Mesendoderm (in vitro differentiated cells): ENCODE data around the gene ASB2.

Source experiments
- DNase-seq: peaks from one replicate; pipeline ENCODE4 v3.0.0; 2013
- H2AK5ac ChIP-seq: 2 replicates; pipeline ENCODE4 v1.6.1; 2013; ENCODE audit warnings: low read length, inconsistent platforms
- H2BK120ac ChIP-seq: 2 replicates; pipeline ENCODE4 v1.6.1; 2013; ENCODE audit warnings: low read depth, mild to moderate bottlenecking, low read length, moderate library complexity, mixed read lengths
- H2BK15ac ChIP-seq: replicated peaks from 2 replicates; pipeline ENCODE4 v1.6.1; 2013; ENCODE audit warnings: low read depth, mild to moderate bottlenecking, moderate library complexity
- H2BK5ac ChIP-seq: 2 replicates; pipeline ENCODE4 v1.6.1; 2013; ENCODE audit warnings: low read length, inconsistent platforms
- H3K18ac ChIP-seq: 2 replicates; pipeline ENCODE4 v1.6.1; 2013; ENCODE audit warnings: mild to moderate bottlenecking, low read length, mixed read lengths
- H3K23ac ChIP-seq: one replicate; pipeline ENCODE4 v1.6.1; 2013; ENCODE audit warnings: low read length
- H3K27ac ChIP-seq: 2 replicates; pipeline ENCODE4 v1.5.1; 2013; ENCODE audit warnings: low read depth, mild to moderate bottlenecking, inconsistent platforms, low read length, moderate library complexity
- H3K27me3 ChIP-seq: 2 replicates; pipeline ENCODE4 v1.6.1; 2013; ENCODE audit warnings: low read length, control low read depth, mild to moderate bottlenecking, inconsistent platforms; ENCODE audit not compliant: insufficient read depth, poor library complexity
- H3K36me3 ChIP-seq: 2 replicates; pipeline ENCODE4 v1.6.1; 2013; ENCODE audit warnings: low read length, inconsistent platforms; ENCODE audit not compliant: control insufficient read depth, insufficient read depth
- H3K4ac ChIP-seq: one replicate; pipeline ENCODE4 v1.6.1; 2013; ENCODE audit warnings: low read depth, mild to moderate bottlenecking, low read length, moderate library complexity
- H3K4me1 ChIP-seq: 2 replicates; pipeline ENCODE4 v1.6.1; 2013; ENCODE audit warnings: low read depth, low read length, inconsistent platforms; ENCODE audit not compliant: control insufficient read depth
- H3K4me2 ChIP-seq: 2 replicates; pipeline ENCODE4 v1.6.1; 2013; ENCODE audit warnings: low read length
- H3K4me3 ChIP-seq: 2 replicates; pipeline ENCODE4 v1.5.1; 2013; ENCODE audit warnings: mild to moderate bottlenecking, low read length
- H3K56ac ChIP-seq: one replicate; pipeline ENCODE4 v1.6.1; 2013; ENCODE audit warnings: low read length
- H3K79me1 ChIP-seq: 2 replicates; pipeline ENCODE4 v1.6.1; 2013; ENCODE audit warnings: low read length, inconsistent platforms
- H3K79me2 ChIP-seq: 2 replicates; pipeline ENCODE4 v1.6.1; 2013; ENCODE audit warnings: mild to moderate bottlenecking, low read length; ENCODE audit not compliant: control insufficient read depth, insufficient read depth
- H3K9ac ChIP-seq: 2 replicates; pipeline ENCODE4 v1.6.1; 2013; ENCODE audit warnings: low read length, inconsistent platforms
- H4K5ac ChIP-seq: one replicate; pipeline ENCODE4 v1.6.1; 2013; ENCODE audit warnings: low read length
- H4K8ac ChIP-seq: one replicate; pipeline ENCODE4 v1.6.1; 2013; ENCODE audit warnings: low read depth, mild to moderate bottlenecking, control low read depth, low read length, moderate library complexity
- WGBS: extraction: QIAGEN DNeasy Blood & Tissue Kit; methylation state at CpG from one replicate; pipeline ENCODE4 v1.1.7; 2013; ENCODE audit warnings: low lambda C conversion rate, missing lambda C conversion rate; ENCODE audit not compliant: insufficient coverage; ENCODE audit errors: extremely low coverage; 5-methylcytosine and 5-hydroxymethylcytosine counted together

ASB2 gene

GRCh38 chr14:93998871-93999403, 22.6 kb upstream of the ASB2 start:
- no peak overlapping the region for H2BK5ac ChIP-seq
- no CpG with 5 or more reads among the region's 7 CpGs for WGBS
- H3K56ac ChIP-seq = no peak overlapping the region
- no peaks in the 10 kb centered on the region for H3K4me1 ChIP-seq
- no peak overlapping the region for H2AK5ac ChIP-seq
- no peaks in the 10 kb centered on the region for H3K79me1 ChIP-seq
- H3K4ac ChIP-seq = no peak overlapping the region
- H4K8ac ChIP-seq = no peak overlapping the region
- DNase-seq = no peak
- H4K5ac ChIP-seq = no peak overlapping the region
- H3K4me2 ChIP-seq = no peak overlapping the region
- H3K9ac ChIP-seq = no peak overlapping the region
- no peak overlapping the region for H3K23ac ChIP-seq
- H3K27ac ChIP-seq = no peak overlapping the region
- H2BK120ac ChIP-seq = no peak overlapping the region
- no peaks in the 10 kb centered on the region for H3K79me2 ChIP-seq
- no peak overlapping the region for H3K4me3 ChIP-seq
- no peaks in the 10 kb centered on the region for H3K36me3 ChIP-seq
- H2BK15ac ChIP-seq = no peak overlapping the region
- no peak overlapping the region for H3K18ac ChIP-seq
- H3K27me3 ChIP-seq = no peaks in the 10 kb centered on the region

GRCh38 chr14:93997916-93998870, 21.8 kb upstream of the ASB2 start:
- Histone ChIP-seq H4K8ac (no peak overlapping the region), H3K9ac (no peak overlapping the region), H3K56ac (no peak overlapping the region), H4K5ac (no peak overlapping the region), H3K4ac (no peak overlapping the region), H3K27me3 (no peaks in the 10 kb centered on the region), H2BK5ac (no peak overlapping the region), H3K23ac (no peak overlapping the region), H3K79me1 (no peaks in the 10 kb centered on the region), H3K27ac (no peak overlapping the region), H3K79me2 (no peaks in the 10 kb centered on the region), H3K4me2 (no peak overlapping the region), H3K4me1 (no peaks in the 10 kb centered on the region), H3K36me3 (no peaks in the 10 kb centered on the region), H2BK120ac (no peak overlapping the region), H3K18ac (no peak overlapping the region), H2BK15ac (no peak overlapping the region), H3K4me3 (no peak overlapping the region), H2AK5ac (no peak overlapping the region)
- no peak for DNase-seq
- WGBS = no CpG with 5 or more reads among the region's 17 CpGs

- Histone ChIP-seq H3K27me3 (no peaks in the 10 kb centered on the region), H4K5ac (no peak within 1 kb of the TSS), H4K8ac (no peak within 1 kb of the TSS), H3K18ac (no peak within 1 kb of the TSS), H3K79me2 (no peaks in the 10 kb centered on the region), H3K4ac (no peak within 1 kb of the TSS), H2BK15ac (no peak within 1 kb of the TSS), H3K56ac (no peak within 1 kb of the TSS), H2AK5ac (no peak within 1 kb of the TSS), H3K9ac (no peak within 1 kb of the TSS), H3K79me1 (no peaks in the 10 kb centered on the region), H2BK5ac (no peak within 1 kb of the TSS), H3K4me2 (no peak within 1 kb of the TSS), H3K27ac (no peak within 1 kb of the TSS), H3K23ac (no peak within 1 kb of the TSS), H2BK120ac (no peak within 1 kb of the TSS), H3K36me3 (no peaks in the 10 kb centered on the region), H3K4me3 (no peak within 1 kb of the TSS), H3K4me1 (no peaks in the 10 kb centered on the region)
- DNase-seq = no peak
- WGBS = no CpG with 5 or more reads among the region's 1 CpG
Measured at GRCh38 chr14:93997082-93997481, 20.7 kb upstream of the ASB2 start, which contains the start of gene CCDC197. Gene CCDC197 (plus strand): TSS chr14:93997301. CDS start chr14:93998132, 831 bp downstream.

- Histone ChIP-seq H2BK15ac (no peak overlapping the region), H3K27me3 (no peaks in the 10 kb centered on the region), H3K27ac (no peak overlapping the region), H3K18ac (no peak overlapping the region), H3K4me2 (peak overlapping the region; percentile 11), H3K23ac (no peak overlapping the region), H3K4me3 (no peak overlapping the region), H3K56ac (no peak overlapping the region), H3K9ac (no peak overlapping the region), H3K36me3 (no peaks in the 10 kb centered on the region), H2BK120ac (no peak overlapping the region), H3K4me1 (no peaks in the 10 kb centered on the region), H3K79me2 (no peaks in the 10 kb centered on the region), H3K79me1 (no peaks in the 10 kb centered on the region), H4K5ac (no peak overlapping the region), H4K8ac (no peak overlapping the region), H2AK5ac (no peak overlapping the region), H3K4ac (no peak overlapping the region), H2BK5ac (no peak overlapping the region)
- DNase-seq = no peak
- no CpG with 5 or more reads among the region's 8 CpGs for WGBS
Measured at GRCh38 chr14:93996130-93996695, 19.8 kb upstream of the ASB2 start.

- Histone ChIP-seq H3K27me3 (no peaks in the 10 kb centered on the region), H3K79me2 (no peaks in the 10 kb centered on the region), H4K8ac (no peak overlapping the region), H2AK5ac (no peak overlapping the region), H3K9ac (no peak overlapping the region), H3K18ac (no peak overlapping the region), H4K5ac (no peak overlapping the region), H3K23ac (no peak overlapping the region), H3K4ac (no peak overlapping the region), H2BK15ac (no peak overlapping the region), H3K79me1 (no peaks in the 10 kb centered on the region), H2BK120ac (no peak overlapping the region), H3K4me2 (no peak overlapping the region), H3K56ac (no peak overlapping the region), H3K36me3 (no peaks in the 10 kb centered on the region), H3K4me3 (no peak overlapping the region), H2BK5ac (no peak overlapping the region), H3K27ac (no peak overlapping the region), H3K4me1 (no peaks in the 10 kb centered on the region)
- no peak for DNase-seq
- WGBS = no CpG with 5 or more reads among the region's 13 CpGs
Measured at GRCh38 chr14:93994919-93995682, 18.7 kb upstream of the ASB2 start.
